ENCODE data around the gene BLACAT1. TPM values are rescaled to one million over a fixed set of nuclear protein-coding genes. Genes with fewer than 3 reads are reported as not detected.
A peak's percentile ranks its signal among the peaks of the same experiment; 100 is the strongest.

The BLACAT1 gene
- total RNA-seq, 1 experiment from 2014 or later = 0.72 TPM

- Mint-ChIP-seq H3K4me1 (ENCODE audit: insufficient read depth, unreplicated experiment) (peaks cover 15% of the 10 kb centered on the region), H3K36me3 (ENCODE audit: insufficient read depth, unreplicated experiment) (no peaks in the 10 kb centered on the region), H3K27me3 (ENCODE audit: insufficient read depth, unreplicated experiment) (peaks cover 40% of the 10 kb centered on the region), H3K9me3 (ENCODE audit: unreplicated experiment) (peaks cover 7% of the 10 kb centered on the region), H3K4me3 (ENCODE audit: unreplicated experiment) (no peak overlapping the region), H3K27ac (ENCODE audit: low read depth, unreplicated experiment) (peak overlapping the region; percentile 33)
- no peak for DNase-seq (ENCODE audit: unreplicated experiment)
- no peak for TF ChIP-seq CTCF (IDR thresholded peaks at IDR 0.05; ENCODE audit: unreplicated experiment)
- no TSS peak for BruUV-seq (replicated peaks)
- ChIA-PET CTCF (interaction anchor here (0.6 to 37.5 kb wide), 16 partner anchors 9 to 1095 kb away, joined by 3 to 1608 read pairs (median 10); partner anchors contain the start of gene KLHDC8A), POLR2A (interaction anchor here (0.7 to 2.3 kb wide), 8 partner anchors 16 to 192 kb away, joined by 3 to 19 read pairs (median 8); no protein-coding TSS in a partner anchor)
- intact Hi-C loops (cut with micrococcal nuclease) = no loop called here
Measured at GRCh38 chr1:205477121-205477758, 21.4 kb upstream of the BLACAT1 start.

- no peaks in the 10 kb centered on the region for H3K36me3 Mint-ChIP-seq (ENCODE audit: insufficient read depth, unreplicated experiment)
- no peak overlapping the region for H3K27ac Mint-ChIP-seq (ENCODE audit: low read depth, unreplicated experiment)
- BruUV-seq (replicated peaks) = no TSS peak
- peaks cover 40% of the 10 kb centered on the region for H3K27me3 Mint-ChIP-seq (ENCODE audit: insufficient read depth, unreplicated experiment)
- POLR2A ChIA-PET = interaction anchor here (0.7 to 2.2 kb wide), 2 partner anchors 14 to 192 kb away, joined by 3 to 9 read pairs; no protein-coding TSS in a partner anchor
- no peak overlapping the region for H3K4me3 Mint-ChIP-seq (ENCODE audit: unreplicated experiment)
- intact Hi-C loops (cut with micrococcal nuclease) = no loop called here
- no peak for DNase-seq (ENCODE audit: unreplicated experiment)
- CTCF ChIA-PET = interaction anchor here (0.9 to 37.5 kb wide), 10 partner anchors 11 to 152 kb away, joined by 3 to 1608 read pairs (median 18); partner anchors contain the start of gene LEMD1
- no peak for TF ChIP-seq CTCF (IDR thresholded peaks at IDR 0.05; ENCODE audit: unreplicated experiment)
- peaks cover 15% of the 10 kb centered on the region for H3K4me1 Mint-ChIP-seq (ENCODE audit: insufficient read depth, unreplicated experiment)
- H3K9me3 Mint-ChIP-seq (ENCODE audit: unreplicated experiment) = peaks cover 7% of the 10 kb centered on the region
Measured at GRCh38 chr1:205476648-205477047, 20.8 kb upstream of the BLACAT1 start.

GRCh38 chr1:205475855-205476254 lies 20.0 kb upstream of the BLACAT1 start:
- Mint-ChIP-seq H3K9me3 (ENCODE audit: unreplicated experiment) (peaks cover 7% of the 10 kb centered on the region), H3K4me3 (ENCODE audit: unreplicated experiment) (no peak overlapping the region), H3K27ac (ENCODE audit: low read depth, unreplicated experiment) (no peak overlapping the region), H3K4me1 (ENCODE audit: insufficient read depth, unreplicated experiment) (peaks cover 15% of the 10 kb centered on the region), H3K27me3 (ENCODE audit: insufficient read depth, unreplicated experiment) (peaks cover 36% of the 10 kb centered on the region), H3K36me3 (ENCODE audit: insufficient read depth, unreplicated experiment) (no peaks in the 10 kb centered on the region)
- no TSS peak for BruUV-seq (replicated peaks)
- no peak for DNase-seq (ENCODE audit: unreplicated experiment)
- ChIA-PET CTCF (interaction anchor here (0.6 to 8.8 kb wide), 19 partner anchors 9 to 1692 kb away, joined by 3 to 131 read pairs (median 5); partner anchors contain the start of gene LEMD1), POLR2A (interaction anchor here (0.6 to 2.2 kb wide), 4 partner anchors 13 to 26 kb away, joined by 3 to 9 read pairs (median 4); no protein-coding TSS in a partner anchor)
- intact Hi-C loops (cut with micrococcal nuclease) = no loop called here
- no peak for TF ChIP-seq CTCF (IDR thresholded peaks at IDR 0.05; ENCODE audit: unreplicated experiment)

GRCh38 chr1:205474571-205474970 lies 18.7 kb upstream of the BLACAT1 start:
- H3K9me3 Mint-ChIP-seq (ENCODE audit: unreplicated experiment) = peaks cover 7% of the 10 kb centered on the region
- H3K4me3 Mint-ChIP-seq (ENCODE audit: unreplicated experiment) = no peak overlapping the region
- no peak for DNase-seq (ENCODE audit: unreplicated experiment)
- intact Hi-C loops (cut with micrococcal nuclease) = no loop called here
- ChIA-PET CTCF (interaction anchor here (0.6 to 8.8 kb wide), 13 partner anchors 13 to 237 kb away, joined by 3 to 131 read pairs (median 8); partner anchors contain the start of gene LEMD1), POLR2A (interaction anchor here (0.7 to 2.2 kb wide), 5 partner anchors 12 to 1551 kb away, joined by 3 to 9 read pairs (median 4); no protein-coding TSS in a partner anchor)
- no peaks in the 10 kb centered on the region for H3K36me3 Mint-ChIP-seq (ENCODE audit: insufficient read depth, unreplicated experiment)
- no TSS peak for BruUV-seq (replicated peaks)
- peaks cover 28% of the 10 kb centered on the region for H3K27me3 Mint-ChIP-seq (ENCODE audit: insufficient read depth, unreplicated experiment)
- TF ChIP-seq CTCF (IDR thresholded peaks at IDR 0.05; ENCODE audit: unreplicated experiment) = no peak
- H3K4me1 Mint-ChIP-seq (ENCODE audit: insufficient read depth, unreplicated experiment) = peaks cover 15% of the 10 kb centered on the region
- no peak overlapping the region for H3K27ac Mint-ChIP-seq (ENCODE audit: low read depth, unreplicated experiment)
